Activated T-helper 9 cell treated with anti-CD3 and anti-CD28 coated beads, Interleukin-2, amount 50 U/mL, for 16 hours (primary cell): Measurements from ENCODE around the gene NT5C.
"Not testable (repeated sequence)": the region's sequence is repeated elsewhere in the genome, so short reads cannot be mapped to it uniquely, and the experiment has no call there.

Source experiments
- DNase-seq: peaks from one replicate; pipeline ENCODE4 v3.0.0-alpha.2; 2020; ENCODE audit warnings: low read depth

NT5C gene

DNA sequence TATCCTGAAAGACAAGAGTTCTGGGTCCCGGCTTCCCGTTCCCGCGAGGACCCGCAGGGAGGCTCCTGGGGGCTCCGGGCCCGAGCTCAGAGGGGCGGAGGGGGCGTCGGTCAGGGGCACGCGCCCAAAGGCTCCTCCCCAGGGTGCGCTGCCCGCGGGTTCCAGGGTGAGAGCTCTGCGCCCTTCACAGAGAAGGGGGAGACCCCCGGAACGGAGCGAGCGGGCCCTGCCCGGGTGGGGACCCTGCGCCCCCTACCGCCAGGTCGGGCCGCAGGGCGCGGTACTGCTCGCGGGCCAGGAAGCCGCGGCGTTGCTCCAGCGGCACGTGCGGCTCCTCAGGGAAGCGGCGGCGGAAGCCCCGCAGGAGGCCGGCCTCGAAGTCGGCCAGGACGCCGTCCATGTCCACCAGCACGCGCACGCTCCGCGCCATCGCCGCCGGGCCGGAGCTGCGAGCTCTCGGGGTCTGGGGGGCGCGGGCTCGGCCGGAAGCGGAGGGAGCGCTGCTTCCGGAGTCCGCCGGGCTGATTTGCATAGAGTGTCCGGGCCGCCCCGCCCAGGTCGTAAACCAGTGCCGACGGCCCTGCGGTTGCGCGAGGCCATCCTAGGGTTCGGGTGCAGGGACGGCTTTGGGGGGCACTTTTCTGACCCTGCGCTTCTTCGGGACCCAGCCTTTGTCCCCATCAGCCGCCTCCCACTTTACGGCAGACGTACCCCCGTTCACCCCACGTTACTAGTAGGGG is at the start of gene NT5C:
Gene NT5C, minus strand, starts transcription at position 465 of the 740 bp plus-strand sequence. Its CDS starts 35 bp downstream, at position 430.
- DNase-seq, result peak; percentile 54

DNA sequence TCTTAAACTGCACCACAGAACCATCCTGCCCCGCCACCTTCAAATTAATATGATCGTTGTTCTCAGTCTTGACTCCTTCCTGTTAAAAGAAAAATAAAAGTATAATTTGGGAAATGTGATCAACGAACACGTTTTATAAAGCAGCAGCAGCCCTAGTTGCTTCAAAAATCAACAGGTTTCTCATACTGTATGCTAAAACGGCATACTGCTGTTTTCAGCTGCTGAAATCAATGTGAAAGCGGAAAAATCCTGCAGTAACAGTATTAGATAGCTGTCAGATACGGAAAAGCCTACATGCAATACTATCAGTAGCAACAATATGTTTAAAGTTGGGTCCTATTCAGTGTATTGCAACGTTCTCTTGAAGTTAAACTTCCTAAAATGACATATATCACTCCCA is 49.6 kb upstream of the NT5C start:
- DNase-seq, result no peak

DNA sequence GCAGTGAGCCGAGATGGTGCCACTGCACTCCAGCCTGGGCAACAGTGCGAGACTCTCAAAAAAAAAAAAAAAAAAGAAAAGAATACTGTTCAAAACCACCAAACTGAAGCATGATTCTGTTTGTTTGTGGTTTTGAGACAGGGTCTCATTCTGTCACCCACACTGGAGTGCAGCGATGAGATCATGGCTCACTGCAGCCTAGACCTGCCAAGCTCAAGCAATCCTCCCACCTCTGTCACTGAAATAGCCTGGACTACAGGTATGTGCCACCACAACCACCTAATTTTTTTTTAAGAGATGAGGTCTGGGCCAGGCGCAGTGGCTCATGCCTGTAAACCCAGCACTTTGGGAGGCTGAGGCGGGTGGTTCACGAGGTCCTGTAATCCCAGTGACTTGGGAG is 46.9 kb upstream of the NT5C start:
- no peak for DNase-seq

DNA sequence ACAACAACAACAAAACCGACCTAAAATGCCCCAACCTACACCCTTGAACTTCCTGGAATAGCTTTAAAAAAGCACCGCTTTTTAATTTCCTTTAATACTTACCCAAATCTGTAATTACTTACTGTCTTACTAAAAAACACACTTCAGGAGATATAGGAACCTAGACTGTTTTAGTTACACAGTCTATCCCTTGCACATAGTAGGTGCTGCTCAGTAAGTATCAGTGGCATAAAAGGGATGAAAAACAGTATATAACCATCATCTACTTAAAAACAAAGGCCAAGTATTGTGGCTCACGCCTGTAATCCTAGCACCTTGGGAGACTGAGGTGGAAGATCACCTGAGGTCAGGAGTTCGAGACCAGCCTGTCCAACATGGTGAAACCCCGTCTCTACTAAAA is 45.1 kb upstream of the NT5C start:
- no peak for DNase-seq

GRCh38 chr17:75174996-75175395 is 43.5 kb upstream of the NT5C start:
- no peak for DNase-seq

DNA sequence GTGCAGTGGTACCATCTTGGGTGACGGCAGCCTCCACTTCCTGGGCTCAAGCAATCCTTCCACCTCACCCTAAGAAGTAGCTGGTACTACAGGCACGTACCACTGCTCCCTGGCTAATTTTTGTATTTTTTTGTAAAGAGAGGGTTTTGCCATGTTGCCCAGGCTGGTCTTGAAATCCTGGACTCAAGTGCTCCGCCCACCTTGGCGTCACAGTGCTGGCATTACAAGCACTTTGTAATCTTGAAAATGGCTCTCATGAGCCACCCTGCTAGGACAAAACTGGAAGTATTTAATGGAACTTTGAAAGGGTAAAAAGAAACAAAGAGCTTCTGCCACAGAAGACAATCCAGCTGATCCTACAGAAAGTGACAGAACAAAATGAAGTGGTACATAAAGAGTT is 42.0 kb upstream of the NT5C start:
- DNase-seq, result no peak

DNA sequence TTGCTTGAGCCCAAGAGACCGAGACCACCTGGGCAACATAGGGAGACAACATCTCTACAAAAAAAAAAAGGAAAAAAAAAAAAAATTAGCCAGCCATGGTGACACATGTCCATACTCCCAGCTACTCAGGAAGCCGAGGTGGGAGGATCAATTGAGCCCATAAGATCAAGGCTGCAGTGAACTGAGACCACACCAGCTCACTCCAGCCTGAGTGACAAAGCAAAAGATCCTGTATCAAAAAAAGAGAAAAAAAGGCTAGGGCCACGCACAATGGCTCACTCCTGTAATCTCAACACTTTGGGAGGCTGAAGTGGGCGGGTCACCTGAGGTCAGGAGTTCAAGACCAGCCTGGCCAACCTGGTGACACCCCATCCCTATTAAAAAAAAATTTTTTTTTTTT is 37.5 kb upstream of the NT5C start:
- no peak for DNase-seq

- DNase-seq, result not testable (repeated sequence)
Observed at GRCh38 chr17:75164606-75165005, 33.1 kb upstream of the NT5C start.

GRCh38 chr17:75163074-75163473 is 31.5 kb upstream of the NT5C start:
- DNase-seq, result no peak

DNA sequence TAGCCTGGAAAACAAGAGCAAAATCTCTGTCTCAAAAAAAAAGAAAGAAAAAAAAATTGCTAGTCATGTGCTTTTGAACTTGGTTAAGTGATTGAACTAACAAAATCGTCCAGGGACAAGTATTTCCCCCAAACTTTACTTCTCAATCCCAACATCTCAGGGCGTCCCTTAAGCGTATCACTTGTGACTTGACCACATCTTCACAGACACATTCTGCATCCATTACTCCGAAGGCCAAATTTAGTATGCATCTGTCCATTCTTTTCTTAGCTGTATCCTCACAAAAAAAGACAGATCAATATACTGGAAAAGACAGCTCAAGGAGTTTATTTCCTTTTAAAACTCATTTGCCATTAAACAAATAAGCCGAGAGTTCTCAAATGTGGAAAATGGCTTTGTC is 28.7 kb upstream of the NT5C start:
- DNase-seq, result no peak

DNA sequence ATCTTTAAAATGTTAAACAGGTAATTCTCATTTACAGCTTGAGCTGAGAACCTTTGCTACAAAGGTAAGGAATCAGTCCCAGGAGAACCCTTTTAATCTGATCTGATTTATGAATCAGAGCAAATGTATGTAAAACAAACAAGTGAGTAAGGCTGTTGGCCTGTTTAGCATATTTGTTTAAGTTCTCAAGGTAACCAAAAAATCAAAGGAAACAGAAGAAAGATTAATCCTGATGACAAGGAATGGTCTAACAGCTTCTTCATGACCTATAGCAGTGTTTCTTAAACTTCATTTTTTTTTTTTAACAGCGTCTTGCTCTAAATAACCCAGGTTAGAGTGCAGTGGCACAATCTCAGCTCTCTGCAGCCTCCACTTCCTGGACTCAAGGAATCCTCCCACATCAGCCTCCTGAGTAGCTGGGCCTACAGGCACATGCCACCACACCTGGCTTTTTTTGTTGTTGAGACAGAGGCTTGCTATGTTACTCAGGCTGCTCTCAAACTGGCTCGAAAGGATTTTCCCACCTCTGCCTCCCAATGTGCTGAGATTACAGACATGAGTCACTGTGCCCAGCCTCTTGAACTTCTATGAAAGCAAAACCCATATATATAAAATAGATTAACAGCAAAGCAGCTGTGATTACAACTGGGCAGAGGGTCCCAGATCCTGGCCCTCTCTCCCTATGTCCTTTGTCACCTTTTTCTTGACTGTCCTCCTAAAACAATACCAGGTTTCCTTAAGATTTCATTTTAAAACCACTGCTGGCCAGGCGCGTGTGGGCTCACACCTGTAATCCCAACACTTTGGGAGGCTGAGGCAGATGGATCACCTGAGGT is 27.9 kb upstream of the NT5C start:
- no peak for DNase-seq

DNA sequence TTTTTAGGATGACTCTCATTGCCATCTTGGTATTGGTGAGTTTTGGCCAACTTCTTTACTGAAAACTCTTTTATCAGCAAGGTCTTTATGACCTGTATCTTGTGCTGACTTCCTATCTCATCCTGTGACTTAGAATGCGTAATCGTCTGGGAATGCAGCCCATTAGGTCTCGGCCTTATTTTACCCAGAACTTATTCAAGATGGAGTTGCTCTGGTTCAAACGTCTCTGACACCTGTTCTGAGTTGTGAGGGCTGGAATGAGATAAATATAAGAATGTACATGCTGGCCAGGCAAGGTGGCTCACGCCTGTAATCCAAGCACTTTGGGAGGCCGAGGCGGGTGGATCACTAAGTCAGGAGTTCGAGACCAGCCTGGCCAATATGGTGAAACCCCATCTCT is 26.9 kb upstream of the NT5C start:
- DNase-seq, result not testable (repeated sequence)

DNA sequence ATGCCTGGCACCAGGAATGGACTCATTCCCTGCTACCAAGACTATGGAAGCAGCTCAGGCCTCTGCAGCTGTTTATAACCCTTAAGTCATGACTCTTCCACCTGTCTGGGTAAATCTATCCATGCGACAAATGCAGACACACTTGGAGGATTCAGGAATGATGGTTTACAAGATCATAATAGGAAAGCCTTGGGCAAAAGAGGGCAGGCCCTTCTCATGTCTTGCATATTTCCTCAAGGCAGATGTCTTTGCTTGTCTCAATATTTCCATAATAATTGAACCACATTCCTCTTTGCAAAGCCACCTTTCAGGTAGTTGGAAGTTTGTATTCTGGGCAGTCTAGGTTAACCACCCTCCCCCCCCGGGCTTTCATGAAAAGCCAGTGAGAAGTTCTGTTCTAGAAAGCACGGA is 23.7 kb upstream of the NT5C start:
- DNase-seq, result no peak

- peak; percentile 96 for DNase-seq
Observed at GRCh38 chr17:75154195-75155106, 22.9 kb upstream of the NT5C start, which contains the start of gene JPT1. Gene JPT1, minus strand, starts transcription at chr17:75154512. Its CDS starts 115 bp downstream, at chr17:75154397.

GRCh38 chr17:75153780-75154194 is 22.2 kb upstream of the NT5C start:
- DNase-seq, result no peak

DNA sequence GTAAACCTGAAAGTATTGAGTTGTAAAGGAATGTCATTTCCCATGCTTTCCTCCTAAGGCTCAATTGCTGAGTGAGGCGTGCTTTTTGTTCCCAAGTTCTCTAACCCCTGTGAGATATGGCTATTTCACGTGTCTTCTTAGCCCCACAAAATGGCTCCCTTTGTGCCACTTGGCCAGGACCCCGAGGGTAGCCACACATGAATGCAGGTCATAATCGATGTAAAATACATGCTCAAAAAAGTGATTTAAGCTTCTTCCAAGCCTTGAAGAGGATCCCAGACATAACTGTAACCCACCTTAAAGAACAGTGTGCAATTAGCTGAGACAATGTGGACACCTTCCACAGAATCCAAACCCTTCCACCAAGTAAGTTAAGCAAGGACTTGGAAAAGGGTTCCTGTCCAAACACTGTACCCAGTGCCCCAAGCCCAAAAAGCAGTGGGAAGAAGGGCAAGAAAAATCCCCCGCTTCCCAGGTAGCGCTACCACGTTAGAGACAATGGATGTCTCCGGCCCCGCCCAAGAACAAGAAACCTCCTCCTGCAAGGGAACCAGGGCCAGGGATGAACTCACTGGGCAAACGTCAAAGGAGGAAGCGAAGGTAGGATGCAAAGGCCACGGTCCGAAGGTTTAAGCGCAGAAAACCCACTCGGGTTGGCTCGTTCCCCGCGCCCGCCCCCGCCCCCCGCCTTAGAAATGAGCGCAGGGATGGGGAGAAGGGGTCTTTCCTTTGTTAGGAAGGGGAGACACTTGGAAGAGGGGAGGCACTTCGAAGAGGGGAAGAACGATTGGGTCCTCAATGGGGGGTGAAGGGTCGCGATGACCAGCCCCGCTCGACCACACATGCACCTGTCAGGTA is 21.6 kb upstream of the NT5C start:
- no peak for DNase-seq

GRCh38 chr17:75152523-75152921 is 21.0 kb upstream of the NT5C start:
- DNase-seq, result no peak

- no peak for DNase-seq
Observed at GRCh38 chr17:75151930-75152329, 20.4 kb upstream of the NT5C start.

DNA sequence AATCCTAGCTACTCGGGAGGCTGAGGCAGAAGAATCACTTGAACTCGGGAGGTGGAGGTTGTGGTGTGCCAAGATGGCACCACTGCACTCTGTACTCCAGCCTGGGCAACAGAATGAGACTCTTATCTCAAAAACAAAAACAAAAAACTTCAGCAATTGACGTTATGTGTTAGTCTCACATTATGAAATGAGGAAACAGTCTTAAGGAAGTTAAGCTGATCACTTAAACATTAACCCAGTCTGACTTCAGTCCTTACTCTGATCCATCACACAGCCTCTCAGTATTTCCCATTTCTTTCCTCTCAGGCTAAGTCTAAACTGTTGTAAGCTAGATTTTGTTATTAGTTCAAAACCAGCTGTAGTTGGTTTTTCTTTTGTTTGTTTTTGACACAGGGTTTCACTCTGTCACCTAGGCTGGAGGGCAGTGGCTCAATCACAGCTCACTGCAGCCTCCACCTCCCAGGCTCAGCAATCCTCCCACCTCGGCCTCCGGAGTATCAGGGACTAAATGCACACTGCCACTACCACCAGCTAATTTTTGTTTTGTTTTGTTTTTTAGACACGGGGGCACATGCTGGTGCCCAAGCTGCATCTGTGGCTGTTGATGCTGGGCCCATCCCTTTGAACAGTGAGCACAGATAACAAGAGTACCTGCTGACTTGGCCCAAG is 16.5 kb upstream of the NT5C start:
- DNase-seq, result no peak

DNA sequence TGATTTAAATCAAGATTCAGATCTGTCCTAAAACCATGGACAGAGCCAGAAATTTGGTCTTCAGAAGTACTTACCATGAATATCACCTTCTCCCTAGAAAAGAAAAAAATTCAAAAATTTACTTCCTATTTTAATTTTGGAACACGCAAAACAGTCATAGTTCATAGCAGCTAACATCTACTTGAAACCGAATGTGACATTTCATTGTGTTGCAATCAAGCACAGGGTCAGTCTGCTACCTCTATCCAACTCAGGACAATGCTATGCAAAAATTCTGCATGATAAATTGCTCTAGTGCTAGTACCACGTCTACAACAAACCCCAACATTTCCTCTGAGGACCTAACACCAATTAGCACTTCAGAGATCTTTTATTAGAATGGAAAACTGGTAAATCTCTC is 15.1 kb upstream of the NT5C start:
- no peak for DNase-seq
